ENCODE results near the gene FZR1. TPM values are rescaled to one million over a fixed set of nuclear protein-coding genes. Genes with fewer than 3 reads are reported as not detected.
"Not testable (repeated sequence)": the region's sequence is repeated elsewhere in the genome, so short reads cannot be mapped to it uniquely, and the experiment has no call there.

Gene FZR1
- total RNA-seq, 1 experiment from 2014 or later = 81.3 TPM

GRCh38 chr19:3523361-3524077 is 17.4 kb downstream of the FZR1 start:
- no peak for DNase-seq (ENCODE audit: low spot score)
- in situ Hi-C loops (cut with HindIII; ENCODE audit: low sequenced_read_pairs) = no loop called here

GRCh38 chr19:3524078-3524842 is 18.1 kb downstream of the FZR1 start:
- in situ Hi-C loops (cut with HindIII; ENCODE audit: low sequenced_read_pairs) = no loop called here
- DNase-seq (ENCODE audit: low spot score) = no peak

- in situ Hi-C loops (cut with HindIII; ENCODE audit: low sequenced_read_pairs) = no loop called here
- DNase-seq (ENCODE audit: low spot score) = no peak
These were observed 18.9 kb downstream of the FZR1 start for GRCh38 chr19:3524904-3525451.

- DNase-seq (ENCODE audit: low spot score) = no peak
These were observed 20.6 kb downstream of the FZR1 start for GRCh38 chr19:3526507-3527237.

GRCh38 chr19:3527238-3527910 is 21.3 kb downstream of the FZR1 start:
- in situ Hi-C loops (cut with HindIII; ENCODE audit: low sequenced_read_pairs) = no loop called here
- DNase-seq (ENCODE audit: low spot score) = no peak

More at GRCh38 chr19:3526507-3527237, 20.6 kb downstream of the FZR1 start:
- in situ Hi-C loops (cut with HindIII; ENCODE audit: low sequenced_read_pairs) = no loop called here

- no peak for DNase-seq (ENCODE audit: low spot score)
- in situ Hi-C loops (cut with HindIII; ENCODE audit: low sequenced_read_pairs) = no loop called here
These were observed 22.0 kb downstream of the FZR1 start for GRCh38 chr19:3528080-3528479.

- in situ Hi-C loops (cut with HindIII; ENCODE audit: low sequenced_read_pairs) = no loop called here
- no peak for DNase-seq (ENCODE audit: low spot score)
These were observed 22.6 kb downstream of the FZR1 start for GRCh38 chr19:3528539-3529211.

- DNase-seq (ENCODE audit: low spot score); in situ Hi-C loops (cut with HindIII; ENCODE audit: low sequenced_read_pairs): not testable (repeated sequence)
These were observed 23.2 kb downstream of the FZR1 start for GRCh38 chr19:3529299-3529698.

- in situ Hi-C loops (cut with HindIII; ENCODE audit: low sequenced_read_pairs) = no loop called here
These were observed 24.3 kb downstream of the FZR1 start for GRCh38 chr19:3530389-3530788.

GRCh38 chr19:3531716-3532115 is 25.6 kb downstream of the FZR1 start:
- in situ Hi-C loops (cut with HindIII; ENCODE audit: low sequenced_read_pairs) = no loop called here
- no peak for DNase-seq (ENCODE audit: low spot score)

More at GRCh38 chr19:3530389-3530788, 24.3 kb downstream of the FZR1 start:
- DNase-seq (ENCODE audit: low spot score) = no peak

- in situ Hi-C loops (cut with HindIII; ENCODE audit: low sequenced_read_pairs) = no loop called here
- no peak for DNase-seq (ENCODE audit: low spot score)
These were observed 26.2 kb downstream of the FZR1 start for GRCh38 chr19:3532154-3532786.

- in situ Hi-C loops (cut with HindIII; ENCODE audit: low sequenced_read_pairs) = no loop called here
- no peak for DNase-seq (ENCODE audit: low spot score)
These were observed 26.9 kb downstream of the FZR1 start for GRCh38 chr19:3533033-3533432.

GRCh38 chr19:3533563-3534216 is 27.6 kb downstream of the FZR1 start:
- DNase-seq (ENCODE audit: low spot score) = no peak
- in situ Hi-C loops (cut with HindIII; ENCODE audit: low sequenced_read_pairs) = no loop called here

- no peak for DNase-seq (ENCODE audit: low spot score)
- in situ Hi-C loops (cut with HindIII; ENCODE audit: low sequenced_read_pairs) = no loop called here
These were observed 28.5 kb downstream of the FZR1 start for GRCh38 chr19:3534375-3535234.

GRCh38 chr19:3535235-3535535 is 29.1 kb downstream of the FZR1 start:
- in situ Hi-C loops (cut with HindIII; ENCODE audit: low sequenced_read_pairs) = no loop called here
- DNase-seq (ENCODE audit: low spot score) = no peak

- no peak for DNase-seq (ENCODE audit: low spot score)
- in situ Hi-C loops (cut with HindIII; ENCODE audit: low sequenced_read_pairs) = no loop called here
These were observed 29.5 kb downstream of the FZR1 start for GRCh38 chr19:3535563-3535965.

- no peak for DNase-seq (ENCODE audit: low spot score)
- in situ Hi-C loops (cut with HindIII; ENCODE audit: low sequenced_read_pairs) = no loop called here
These were observed 29.9 kb downstream of the FZR1 start for GRCh38 chr19:3535981-3536380.

Data from G401 (cell line).